Mesendoderm (in vitro differentiated cells): ENCODE measurements around the gene ZNF677.
"Not testable (repeated sequence)": the region's sequence is repeated elsewhere in the genome, so short reads cannot be mapped to it uniquely, and the experiment has no call there.

Source experiments
- DNase-seq: peaks from one replicate; pipeline ENCODE4 v3.0.0; 2013
- H2AK5ac ChIP-seq: 2 replicates; pipeline ENCODE4 v1.6.1; 2013; ENCODE audit warnings: low read length, inconsistent platforms
- H2BK120ac ChIP-seq: 2 replicates; pipeline ENCODE4 v1.6.1; 2013; ENCODE audit warnings: low read depth, mild to moderate bottlenecking, low read length, moderate library complexity, mixed read lengths
- H2BK15ac ChIP-seq: replicated peaks from 2 replicates; pipeline ENCODE4 v1.6.1; 2013; ENCODE audit warnings: low read depth, mild to moderate bottlenecking, moderate library complexity
- H2BK5ac ChIP-seq: 2 replicates; pipeline ENCODE4 v1.6.1; 2013; ENCODE audit warnings: low read length, inconsistent platforms
- H3K18ac ChIP-seq: 2 replicates; pipeline ENCODE4 v1.6.1; 2013; ENCODE audit warnings: mild to moderate bottlenecking, low read length, mixed read lengths
- H3K23ac ChIP-seq: one replicate; pipeline ENCODE4 v1.6.1; 2013; ENCODE audit warnings: low read length
- H3K27ac ChIP-seq: 2 replicates; pipeline ENCODE4 v1.5.1; 2013; ENCODE audit warnings: low read depth, mild to moderate bottlenecking, inconsistent platforms, low read length, moderate library complexity
- H3K27me3 ChIP-seq: 2 replicates; pipeline ENCODE4 v1.6.1; 2013; ENCODE audit warnings: low read length, control low read depth, mild to moderate bottlenecking, inconsistent platforms; ENCODE audit not compliant: insufficient read depth, poor library complexity
- H3K36me3 ChIP-seq: 2 replicates; pipeline ENCODE4 v1.6.1; 2013; ENCODE audit warnings: low read length, inconsistent platforms; ENCODE audit not compliant: control insufficient read depth, insufficient read depth
- H3K4ac ChIP-seq: one replicate; pipeline ENCODE4 v1.6.1; 2013; ENCODE audit warnings: low read depth, mild to moderate bottlenecking, low read length, moderate library complexity
- H3K4me1 ChIP-seq: 2 replicates; pipeline ENCODE4 v1.6.1; 2013; ENCODE audit warnings: low read depth, low read length, inconsistent platforms; ENCODE audit not compliant: control insufficient read depth
- H3K4me2 ChIP-seq: 2 replicates; pipeline ENCODE4 v1.6.1; 2013; ENCODE audit warnings: low read length
- H3K4me3 ChIP-seq: 2 replicates; pipeline ENCODE4 v1.5.1; 2013; ENCODE audit warnings: mild to moderate bottlenecking, low read length
- H3K56ac ChIP-seq: one replicate; pipeline ENCODE4 v1.6.1; 2013; ENCODE audit warnings: low read length
- H3K79me1 ChIP-seq: 2 replicates; pipeline ENCODE4 v1.6.1; 2013; ENCODE audit warnings: low read length, inconsistent platforms
- H3K79me2 ChIP-seq: 2 replicates; pipeline ENCODE4 v1.6.1; 2013; ENCODE audit warnings: mild to moderate bottlenecking, low read length; ENCODE audit not compliant: control insufficient read depth, insufficient read depth
- H3K9ac ChIP-seq: 2 replicates; pipeline ENCODE4 v1.6.1; 2013; ENCODE audit warnings: low read length, inconsistent platforms
- H4K5ac ChIP-seq: one replicate; pipeline ENCODE4 v1.6.1; 2013; ENCODE audit warnings: low read length
- H4K8ac ChIP-seq: one replicate; pipeline ENCODE4 v1.6.1; 2013; ENCODE audit warnings: low read depth, mild to moderate bottlenecking, control low read depth, low read length, moderate library complexity
- WGBS: extraction: QIAGEN DNeasy Blood & Tissue Kit; methylation state at CpG from one replicate; pipeline ENCODE4 v1.1.7; 2013; ENCODE audit warnings: low lambda C conversion rate, missing lambda C conversion rate; ENCODE audit not compliant: insufficient coverage; ENCODE audit errors: extremely low coverage; 5-methylcytosine and 5-hydroxymethylcytosine counted together

ZNF677 gene

DNA sequence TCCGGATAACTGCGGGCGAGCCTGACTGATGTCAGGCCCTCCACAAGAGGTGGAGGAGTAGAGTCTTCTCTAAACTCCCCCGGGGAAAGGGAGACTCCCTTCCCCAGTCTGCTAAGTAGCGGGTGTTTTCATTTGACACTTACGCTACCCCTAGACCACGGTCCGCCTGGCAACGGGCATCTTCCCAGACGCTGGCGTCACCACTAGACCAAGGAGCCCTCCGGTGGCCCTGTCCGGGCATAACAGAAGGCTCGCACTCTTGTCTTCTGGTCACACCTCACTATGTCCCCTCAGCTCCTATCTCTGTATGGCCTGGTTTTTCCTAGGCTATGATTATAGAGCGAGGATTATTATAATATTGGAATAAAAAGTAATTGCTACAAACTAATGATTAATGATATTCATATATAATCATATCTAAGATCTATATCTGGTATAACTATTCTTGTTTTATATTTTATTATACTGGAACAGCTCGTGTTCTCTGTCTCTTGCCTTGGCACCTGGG lies 64.9 kb downstream of the ZNF677 start:
- H3K36me3 ChIP-seq, H3K18ac ChIP-seq, DNase-seq: not testable (repeated sequence)

More for the DNA sequence above, 64.9 kb downstream of the ZNF677 start:
- H3K9ac ChIP-seq, H3K4me3 ChIP-seq, H3K79me2 ChIP-seq, H2AK5ac ChIP-seq, H3K23ac ChIP-seq, H3K56ac ChIP-seq, H2BK5ac ChIP-seq, H3K4me2 ChIP-seq, H4K5ac ChIP-seq, H3K4me1 ChIP-seq, H4K8ac ChIP-seq, H3K27me3 ChIP-seq, H3K79me1 ChIP-seq, H2BK120ac ChIP-seq, H3K27ac ChIP-seq, H2BK15ac ChIP-seq, H3K4ac ChIP-seq: not testable (repeated sequence)
- no CpG with 5 or more reads among the region's 16 CpGs for WGBS
